Measurements from ENCODE around the gene MARCKSL1. TPM values are rescaled to one million over a fixed set of nuclear protein-coding genes. Genes with fewer than 3 reads are reported as not detected.

MARCKSL1 gene, protein sequence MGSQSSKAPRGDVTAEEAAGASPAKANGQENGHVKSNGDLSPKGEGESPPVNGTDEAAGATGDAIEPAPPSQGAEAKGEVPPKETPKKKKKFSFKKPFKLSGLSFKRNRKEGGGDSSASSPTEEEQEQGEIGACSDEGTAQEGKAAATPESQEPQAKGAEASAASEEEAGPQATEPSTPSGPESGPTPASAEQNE
- 545 TPM for polyA plus RNA-seq (2013, experiment 1 of 2)
- polyA plus RNA-seq (2013, experiment 2 of 2) = 572 TPM

- Histone ChIP-seq H3K4me1 (ENCODE audit: insufficient read depth, low read length) (peaks cover 23% of the 10 kb centered on the region), H3K36me3 (ENCODE audit: insufficient read depth, low read length) (peaks cover 39% of the 10 kb centered on the region), H3K27me3 (ENCODE audit: insufficient read depth, low read length) (peaks cover 8% of the 10 kb centered on the region), H3K9me3 (ENCODE audit: insufficient read depth, low read depth, low read length) (no peaks in the 10 kb centered on the region), H3K27ac (ENCODE audit: low read depth, low read length) (peak within 1 kb of the TSS; percentile 85), H3K9ac (ENCODE audit: low read depth, low read length) (peak within 1 kb of the TSS; percentile 97), H3K4me3 (ENCODE audit: low read length) (peak within 1 kb of the TSS; percentile 94)
- under 1% methylated on average over 93 of the region's 95 CpGs for WGBS
These were observed at the start of gene MARCKSL1 for GRCh38 chr1:32335790-32336590. Gene MARCKSL1, minus strand, starts transcription at chr1:32336233. Its CDS starts 200 bp downstream, at chr1:32336033.

GRCh38 chr1:32380057-32380456, 44.0 kb upstream of the MARCKSL1 start:
- H3K36me3 ChIP-seq (ENCODE audit: insufficient read depth, low read length) = peaks cover 98% of the 10 kb centered on the region
- H3K9ac ChIP-seq (ENCODE audit: low read depth, low read length) = no peak overlapping the region
- 97% methylated on average over 9 of the region's 9 CpGs for WGBS
- no peaks in the 10 kb centered on the region for H3K9me3 ChIP-seq (ENCODE audit: insufficient read depth, low read depth, low read length)
- H3K27me3 ChIP-seq (ENCODE audit: insufficient read depth, low read length) = no peaks in the 10 kb centered on the region
- no peak overlapping the region for H3K4me3 ChIP-seq (ENCODE audit: low read length)
- no peak overlapping the region for H3K27ac ChIP-seq (ENCODE audit: low read depth, low read length)
- no peaks in the 10 kb centered on the region for H3K4me1 ChIP-seq (ENCODE audit: insufficient read depth, low read length)

GRCh38 chr1:32377541-32378220, 41.6 kb upstream of the MARCKSL1 start:
- Histone ChIP-seq H3K27me3 (ENCODE audit: insufficient read depth, low read length) (no peaks in the 10 kb centered on the region), H3K9me3 (ENCODE audit: insufficient read depth, low read depth, low read length) (no peaks in the 10 kb centered on the region), H3K9ac (ENCODE audit: low read depth, low read length) (no peak overlapping the region), H3K4me1 (ENCODE audit: insufficient read depth, low read length) (no peaks in the 10 kb centered on the region), H3K36me3 (ENCODE audit: insufficient read depth, low read length) (peaks cover 97% of the 10 kb centered on the region), H3K4me3 (ENCODE audit: low read length) (no peak overlapping the region), H3K27ac (ENCODE audit: low read depth, low read length) (no peak overlapping the region)
- WGBS = 97% methylated on average over 12 of the region's 12 CpGs

DNA sequence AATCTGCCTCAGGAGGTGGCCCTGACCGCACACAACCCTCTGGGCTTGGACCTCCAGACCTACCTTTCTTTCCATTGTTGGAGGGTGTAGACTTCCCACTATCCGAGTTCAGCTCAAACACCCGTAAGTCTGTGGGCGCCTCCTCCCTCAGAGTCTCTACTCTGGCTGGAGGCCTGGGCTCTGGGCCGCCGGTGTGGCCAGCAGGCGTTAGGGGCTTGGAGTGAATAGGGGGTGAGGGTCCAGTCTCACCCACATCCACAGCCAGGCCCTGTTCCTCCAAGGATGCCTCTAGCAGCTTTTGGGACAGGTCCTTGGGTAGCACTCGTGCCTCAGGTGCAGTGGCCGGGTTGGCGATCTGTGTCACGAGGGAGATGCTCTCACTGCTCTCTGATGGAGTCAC, 40.2 kb upstream of the MARCKSL1 start:
- H3K9ac ChIP-seq (ENCODE audit: low read depth, low read length) = no peak overlapping the region
- H3K27me3 ChIP-seq (ENCODE audit: insufficient read depth, low read length) = no peaks in the 10 kb centered on the region
- no peak overlapping the region for H3K4me3 ChIP-seq (ENCODE audit: low read length)
- H3K4me1 ChIP-seq (ENCODE audit: insufficient read depth, low read length) = no peaks in the 10 kb centered on the region
- no peak overlapping the region for H3K27ac ChIP-seq (ENCODE audit: low read depth, low read length)
- no peaks in the 10 kb centered on the region for H3K9me3 ChIP-seq (ENCODE audit: insufficient read depth, low read depth, low read length)
- WGBS = 93% methylated on average over 11 of the region's 11 CpGs
- H3K36me3 ChIP-seq (ENCODE audit: insufficient read depth, low read length) = peaks cover 95% of the 10 kb centered on the region

DNA sequence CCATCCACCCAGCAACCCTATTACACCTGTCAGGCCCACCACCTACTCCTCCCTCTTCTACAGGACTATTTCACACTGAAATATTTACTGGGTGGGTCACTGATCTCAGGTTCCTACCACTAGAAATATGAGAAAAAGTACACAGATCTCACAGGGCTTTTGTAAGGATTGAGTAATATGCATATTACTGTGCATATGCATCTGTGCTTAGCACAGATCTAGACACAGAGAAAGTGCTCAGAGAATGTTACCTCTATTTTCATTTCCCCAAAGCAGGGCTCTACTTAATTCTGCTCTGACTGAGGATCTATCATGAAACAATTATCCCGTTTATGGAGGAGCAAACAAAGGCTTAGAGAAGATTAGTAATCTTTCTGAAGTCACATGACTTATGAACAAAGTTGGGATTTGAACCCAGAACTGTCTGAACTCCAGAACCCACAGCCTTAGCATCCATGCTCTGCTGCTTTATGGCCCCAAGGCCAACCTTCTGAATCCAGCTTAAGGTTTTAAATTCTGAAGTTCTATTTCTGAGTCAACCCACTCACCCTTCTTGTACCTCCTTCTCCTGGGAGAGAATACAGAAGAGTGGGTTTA, 38.1 kb upstream of the MARCKSL1 start:
- WGBS = 88% methylated on average over 1 of the region's 1 CpG
- no peak overlapping the region for H3K9ac ChIP-seq (ENCODE audit: low read depth, low read length)
- peaks cover 85% of the 10 kb centered on the region for H3K36me3 ChIP-seq (ENCODE audit: insufficient read depth, low read length)
- H3K27me3 ChIP-seq (ENCODE audit: insufficient read depth, low read length) = no peaks in the 10 kb centered on the region
- H3K27ac ChIP-seq (ENCODE audit: low read depth, low read length) = no peak overlapping the region
- no peaks in the 10 kb centered on the region for H3K9me3 ChIP-seq (ENCODE audit: insufficient read depth, low read depth, low read length)
- no peak overlapping the region for H3K4me3 ChIP-seq (ENCODE audit: low read length)
- H3K4me1 ChIP-seq (ENCODE audit: insufficient read depth, low read length) = no peaks in the 10 kb centered on the region

- Histone ChIP-seq H3K9me3 (ENCODE audit: insufficient read depth, low read depth, low read length) (no peaks in the 10 kb centered on the region), H3K27me3 (ENCODE audit: insufficient read depth, low read length) (no peaks in the 10 kb centered on the region), H3K4me1 (ENCODE audit: insufficient read depth, low read length) (no peaks in the 10 kb centered on the region), H3K36me3 (ENCODE audit: insufficient read depth, low read length) (peaks cover 84% of the 10 kb centered on the region), H3K9ac (ENCODE audit: low read depth, low read length) (no peak overlapping the region), H3K27ac (ENCODE audit: low read depth, low read length) (no peak overlapping the region), H3K4me3 (ENCODE audit: low read length) (no peak overlapping the region)
- 94% methylated on average over 4 of the region's 5 CpGs for WGBS
These were observed 36.2 kb upstream of the MARCKSL1 start for GRCh38 chr1:32372149-32372756.

DNA sequence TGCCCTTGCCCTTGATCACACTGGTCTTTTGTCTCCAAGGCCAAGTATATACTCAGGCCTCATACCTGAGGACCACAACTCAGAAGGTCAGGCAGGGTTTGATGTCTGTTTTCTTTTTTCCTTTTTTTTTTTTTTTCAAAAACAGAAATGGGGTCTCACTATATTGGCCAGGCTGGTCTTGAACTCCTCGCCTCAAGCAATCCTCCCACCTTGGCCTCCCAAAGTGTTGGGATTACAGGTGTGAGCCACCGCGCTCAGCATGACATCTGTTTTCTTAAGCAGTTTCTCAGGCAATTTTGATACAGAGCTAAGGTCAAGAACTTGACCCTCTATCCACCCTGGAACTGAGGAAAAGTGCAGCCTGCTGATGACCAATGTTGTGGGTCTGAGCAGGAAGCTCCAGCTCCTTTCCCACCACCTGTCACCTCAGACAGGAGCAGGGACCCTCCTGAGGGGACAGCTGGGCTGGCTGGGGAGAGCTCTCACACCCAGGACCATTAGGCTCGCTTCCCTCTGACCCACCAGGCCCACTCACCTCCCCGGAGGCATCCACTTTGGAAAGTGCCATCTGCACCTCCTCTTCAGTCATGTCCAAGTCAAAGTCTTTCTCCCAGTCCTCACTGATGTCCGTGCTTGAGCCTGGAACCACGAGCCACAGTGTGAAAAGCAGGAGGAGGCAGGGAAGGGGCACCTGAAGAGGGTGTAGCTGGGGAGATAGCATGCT, 32.0 kb upstream of the MARCKSL1 start:
- H3K36me3 ChIP-seq (ENCODE audit: insufficient read depth, low read length) = peaks cover 78% of the 10 kb centered on the region

DNA sequence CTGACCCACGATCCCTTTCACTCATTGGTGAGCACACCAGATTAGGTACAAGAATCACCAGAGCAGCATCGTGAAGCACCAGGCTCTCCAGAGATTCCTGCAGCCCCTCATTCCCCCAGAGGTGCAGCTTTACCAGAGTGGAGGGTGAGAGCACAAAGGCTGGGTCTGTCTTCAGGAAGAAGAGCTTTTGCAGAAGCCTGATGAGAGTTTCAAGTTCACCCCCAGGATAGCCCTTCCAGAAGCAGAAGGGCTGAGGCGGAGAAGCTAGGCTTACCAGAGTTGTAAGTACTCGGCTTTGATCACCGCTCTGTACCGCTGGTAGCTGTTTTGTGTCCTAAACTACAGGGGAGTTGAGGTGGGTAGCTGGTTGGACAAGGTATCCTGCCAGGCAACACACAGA, 29.4 kb upstream of the MARCKSL1 start:
- no peak overlapping the region for H3K9ac ChIP-seq (ENCODE audit: low read depth, low read length)
- no peak overlapping the region for H3K4me3 ChIP-seq (ENCODE audit: low read length)
- 91% methylated on average over 6 of the region's 6 CpGs for WGBS
- H3K4me1 ChIP-seq (ENCODE audit: insufficient read depth, low read length) = 0 out of 2 replicates have a peak, but pooled peaks cover 4% of the 10 kb centered on the region
- H3K36me3 ChIP-seq (ENCODE audit: insufficient read depth, low read length) = peaks cover 57% of the 10 kb centered on the region
- no peak overlapping the region for H3K27ac ChIP-seq (ENCODE audit: low read depth, low read length)
- H3K27me3 ChIP-seq (ENCODE audit: insufficient read depth, low read length) = peaks cover 21% of the 10 kb centered on the region
- no peaks in the 10 kb centered on the region for H3K9me3 ChIP-seq (ENCODE audit: insufficient read depth, low read depth, low read length)

More for the DNA sequence above, 32.0 kb upstream of the MARCKSL1 start:
- no peak overlapping the region for H3K27ac ChIP-seq (ENCODE audit: low read depth, low read length)
- no peaks in the 10 kb centered on the region for H3K27me3 ChIP-seq (ENCODE audit: insufficient read depth, low read length)
- 93% methylated on average over 7 of the region's 7 CpGs for WGBS
- H3K9ac ChIP-seq (ENCODE audit: low read depth, low read length) = no peak overlapping the region
- no peaks in the 10 kb centered on the region for H3K9me3 ChIP-seq (ENCODE audit: insufficient read depth, low read depth, low read length)
- no peaks in the 10 kb centered on the region for H3K4me1 ChIP-seq (ENCODE audit: insufficient read depth, low read length)
- H3K4me3 ChIP-seq (ENCODE audit: low read length) = no peak overlapping the region

DNA sequence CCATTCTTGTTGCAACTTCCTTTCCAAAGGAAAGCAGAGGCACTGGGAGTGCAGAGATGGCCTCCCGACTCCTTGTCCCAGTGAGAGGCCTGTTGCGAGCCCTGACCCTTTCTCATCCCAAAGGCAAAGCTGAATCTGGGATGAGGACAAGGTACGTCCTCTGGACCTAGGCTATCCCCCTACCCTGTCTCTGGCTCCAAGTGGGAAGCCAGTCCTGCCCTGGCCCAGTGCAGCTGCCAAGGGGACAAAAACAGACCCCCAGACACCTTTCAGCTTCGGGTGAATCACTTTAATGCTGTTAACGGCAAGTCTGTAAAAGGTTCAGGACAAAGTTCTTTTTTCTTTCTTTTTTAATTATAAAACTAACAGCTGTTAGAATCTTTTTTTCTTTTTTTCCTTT, 28.8 kb upstream of the MARCKSL1 start:
- Histone ChIP-seq H3K36me3 (ENCODE audit: insufficient read depth, low read length) (peaks cover 57% of the 10 kb centered on the region), H3K27ac (ENCODE audit: low read depth, low read length) (no peak overlapping the region), H3K9me3 (ENCODE audit: insufficient read depth, low read depth, low read length) (no peaks in the 10 kb centered on the region), H3K27me3 (ENCODE audit: insufficient read depth, low read length) (peaks cover 22% of the 10 kb centered on the region), H3K4me1 (ENCODE audit: insufficient read depth, low read length) (0 out of 2 replicates have a peak, but pooled peaks cover 4% of the 10 kb centered on the region), H3K9ac (ENCODE audit: low read depth, low read length) (no peak overlapping the region), H3K4me3 (ENCODE audit: low read length) (no peak overlapping the region)
- WGBS = 91% methylated on average over 4 of the region's 5 CpGs

DNA sequence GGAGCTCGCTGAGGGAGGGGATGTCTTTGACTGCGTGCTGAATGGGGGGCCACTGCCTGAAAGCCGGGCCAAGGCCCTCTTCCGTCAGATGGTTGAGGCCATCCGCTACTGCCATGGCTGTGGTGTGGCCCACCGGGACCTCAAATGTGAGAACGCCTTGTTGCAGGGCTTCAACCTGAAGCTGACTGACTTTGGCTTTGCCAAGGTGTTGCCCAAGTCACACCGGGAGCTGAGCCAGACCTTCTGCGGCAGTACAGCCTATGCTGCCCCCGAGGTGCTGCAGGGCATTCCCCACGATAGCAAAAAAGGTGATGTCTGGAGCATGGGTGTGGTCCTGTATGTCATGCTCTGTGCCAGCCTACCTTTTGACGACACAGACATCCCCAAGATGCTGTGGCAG, 27.7 kb upstream of the MARCKSL1 start:
- Histone ChIP-seq H3K9me3 (ENCODE audit: insufficient read depth, low read depth, low read length) (no peaks in the 10 kb centered on the region), H3K9ac (ENCODE audit: low read depth, low read length) (no peak overlapping the region), H3K36me3 (ENCODE audit: insufficient read depth, low read length) (peaks cover 48% of the 10 kb centered on the region), H3K4me1 (ENCODE audit: insufficient read depth, low read length) (0 out of 2 replicates have a peak, but pooled peaks cover 4% of the 10 kb centered on the region), H3K4me3 (ENCODE audit: low read length) (no peak overlapping the region), H3K27me3 (ENCODE audit: insufficient read depth, low read length) (peaks cover 22% of the 10 kb centered on the region), H3K27ac (ENCODE audit: low read depth, low read length) (no peak overlapping the region)
- WGBS = 95% methylated on average over 12 of the region's 12 CpGs
